WTC11 (cell line): ENCODE measurements around the gene PPP1CB. TPM values are rescaled to one million over a fixed set of nuclear protein-coding genes. Genes with fewer than 3 reads are reported as not detected.

Source experiments
- ATAC-seq: fragments of 200-7000 bp; cut with Tn5 transposase; 2 replicates; pipeline ENCODE4 v1.10.0; 2021; ENCODE audit warnings: mild to moderate bottlenecking, moderate library complexity
- CTCF ChIA-PET: fragments of 300-600 bp; sonication (Branson Sonifier 250); formaldehyde crosslinking; loops from one replicate; lab custom pipeline; 2021; ENCODE audit warnings: antibody characterized with exemption; lab: Charles Lee
- POLR2A ChIA-PET: fragments of 350-600 bp; sonication (Branson Sonifier 250); formaldehyde crosslinking; loops from one replicate; lab custom pipeline; 2021; ENCODE audit warnings: antibody characterized with exemption; lab: Charles Lee
- DNase-seq: peaks from one replicate; pipeline ENCODE4 v3.0.0; 2021; ENCODE audit warnings: low spot score
- H3K27ac Mint-ChIP-seq: 2 replicates; pipeline ENCODE4 v1.8.0; 2021; ENCODE audit warnings: mixed read lengths
- H3K27me3 Mint-ChIP-seq: 2 replicates; pipeline ENCODE4 v1.8.0; 2021; ENCODE audit warnings: low read depth, mild to moderate bottlenecking, moderate library complexity, mixed read lengths
- H3K36me3 Mint-ChIP-seq: 2 replicates; pipeline ENCODE4 v1.8.0; 2021; ENCODE audit warnings: mixed read lengths
- H3K4me1 Mint-ChIP-seq: 2 replicates; pipeline ENCODE4 v1.8.0; 2022; ENCODE audit warnings: mixed read lengths
- H3K4me3 Mint-ChIP-seq: 2 replicates; pipeline ENCODE4 v1.8.0; 2021; ENCODE audit warnings: mild to moderate bottlenecking, moderate library complexity, mixed read lengths
- H3K9me3 Mint-ChIP-seq: 2 replicates; pipeline ENCODE4 v1.8.0; 2021; ENCODE audit warnings: mixed read lengths
- ATF2 ChIP-seq: sonication (generic); formaldehyde crosslinking; IDR thresholded peaks from 2 replicates; pipeline ENCODE4 v1.8.1; 2022; ENCODE audit warnings: low read depth, missing genetic modification reagents, borderline replicate concordance
- CREM ChIP-seq: sonication (generic); formaldehyde crosslinking; IDR thresholded peaks from 2 replicates; pipeline ENCODE4 v1.8.1; 2022; ENCODE audit warnings: mild to moderate bottlenecking, missing genetic modification reagents, moderate library complexity
- ELF4 ChIP-seq: sonication (generic); formaldehyde crosslinking; IDR thresholded peaks from 2 replicates; pipeline ENCODE4 v1.8.1; 2022; ENCODE audit warnings: low read depth, mild to moderate bottlenecking, moderate library complexity, missing genetic modification reagents
- ESRRA ChIP-seq: sonication (generic); formaldehyde crosslinking; IDR thresholded peaks from 2 replicates; pipeline ENCODE4 v1.8.1; 2022; ENCODE audit warnings: mild to moderate bottlenecking, missing genetic modification reagents, borderline replicate concordance
- FOXK1 ChIP-seq: sonication (generic); formaldehyde crosslinking; IDR thresholded peaks from 2 replicates; pipeline ENCODE4 v1.8.0; 2022; ENCODE audit warnings: mild to moderate bottlenecking, moderate library complexity, missing genetic modification reagents
- HMGA2 ChIP-seq: fragments of 250-450 bp; sonication (Bioruptor Pico); IDR thresholded peaks from 2 replicates; pipeline ENCODE4 v1.4.0; 2021; ENCODE audit warnings: mild to moderate bottlenecking, moderate library complexity
- IRF2 ChIP-seq: sonication (generic); formaldehyde crosslinking; IDR thresholded peaks from 2 replicates; pipeline ENCODE4 v1.8.0; 2022; ENCODE audit warnings: low read depth, missing genetic modification reagents, borderline replicate concordance
- MLX ChIP-seq: sonication (generic); formaldehyde crosslinking; IDR thresholded peaks from 2 replicates; pipeline ENCODE4 v1.8.1; 2023; ENCODE audit warnings: mild to moderate bottlenecking, missing genetic modification reagents, moderate library complexity
- PRDM15 ChIP-seq: sonication (generic); formaldehyde crosslinking; IDR thresholded peaks from 2 replicates; pipeline ENCODE4 v1.8.0; 2022; ENCODE audit warnings: missing genetic modification reagents
- TCF7 ChIP-seq: sonication (generic); formaldehyde crosslinking; IDR thresholded peaks from 2 replicates; pipeline ENCODE4 v1.8.0; 2022; ENCODE audit warnings: mild to moderate bottlenecking, low read depth, missing genetic modification reagents, moderate library complexity
- ZBTB21 ChIP-seq: sonication (generic); formaldehyde crosslinking; IDR thresholded peaks from 2 replicates; pipeline ENCODE4 v1.8.1; 2023; ENCODE audit warnings: mild to moderate bottlenecking, missing genetic modification reagents, borderline replicate concordance
- ZNF219 ChIP-seq: sonication (generic); formaldehyde crosslinking; IDR thresholded peaks from 2 replicates; pipeline ENCODE4 v1.8.0; 2023; ENCODE audit warnings: missing genetic modification reagents, mild to moderate bottlenecking, borderline replicate concordance
- total RNA-seq: library from RNA; stranded (reverse); gene quantifications from 3 replicates; pipeline ENCODE4 v1.2.3, GENCODE V29; 2021
- TF ChIP-seq, protein P1 (sequence below): sonication (generic); formaldehyde crosslinking; IDR thresholded peaks from 2 replicates; pipeline ENCODE4 v1.8.0; 2022; ENCODE audit warnings: mild to moderate bottlenecking, missing genetic modification reagents
- TF ChIP-seq, protein P2 (sequence below): sonication (generic); formaldehyde crosslinking; IDR thresholded peaks from 2 replicates; pipeline ENCODE4 v1.8.1; 2022; ENCODE audit warnings: low read depth, mild to moderate bottlenecking, moderate library complexity, missing genetic modification reagents, borderline replicate concordance

The PPP1CB gene
- total RNA-seq, 1 experiment from 2014 or later: 133 TPM

GRCh38 chr2:28720345-28720744 is 31.3 kb upstream of the PPP1CB start:
- CTCF ChIA-PET: no interaction called here
- H3K36me3 Mint-ChIP-seq: no peaks in the 10 kb centered on the region
- no peak overlapping the region for H3K27ac Mint-ChIP-seq
- H3K4me1 Mint-ChIP-seq: peaks cover 2% of the 10 kb centered on the region; the same call in 1 of the 2 replicates
- ATAC-seq (no peak), DNase-seq (no peak)
- POLR2A ChIA-PET: no interaction called here
- peaks cover 6% of the 10 kb centered on the region for H3K9me3 Mint-ChIP-seq
- H3K4me3 Mint-ChIP-seq: no peak overlapping the region
- no peaks in the 10 kb centered on the region for H3K27me3 Mint-ChIP-seq
- TF ChIP-seq FOXK1 (no peak), PRDM15 (CRISPR knock-in tag) (no peak), HMGA2 (CRISPR knock-in tag) (no peak), TCF7 (CRISPR knock-in tag) (no peak), ATF2 (no peak), CREM (CRISPR knock-in tag) (no peak)
- TF ChIP-seq, protein P1, sequence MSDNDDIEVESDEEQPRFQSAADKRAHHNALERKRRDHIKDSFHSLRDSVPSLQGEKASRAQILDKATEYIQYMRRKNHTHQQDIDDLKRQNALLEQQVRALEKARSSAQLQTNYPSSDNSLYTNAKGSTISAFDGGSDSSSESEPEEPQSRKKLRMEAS (CRISPR knock-in tag): no peak
- TF ChIP-seq, protein P2, sequence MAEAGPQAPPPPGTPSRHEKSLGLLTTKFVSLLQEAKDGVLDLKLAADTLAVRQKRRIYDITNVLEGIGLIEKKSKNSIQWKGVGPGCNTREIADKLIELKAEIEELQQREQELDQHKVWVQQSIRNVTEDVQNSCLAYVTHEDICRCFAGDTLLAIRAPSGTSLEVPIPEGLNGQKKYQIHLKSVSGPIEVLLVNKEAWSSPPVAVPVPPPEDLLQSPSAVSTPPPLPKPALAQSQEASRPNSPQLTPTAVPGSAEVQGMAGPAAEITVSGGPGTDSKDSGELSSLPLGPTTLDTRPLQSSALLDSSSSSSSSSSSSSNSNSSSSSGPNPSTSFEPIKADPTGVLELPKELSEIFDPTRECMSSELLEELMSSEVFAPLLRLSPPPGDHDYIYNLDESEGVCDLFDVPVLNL (CRISPR knock-in tag): no peak

DNA sequence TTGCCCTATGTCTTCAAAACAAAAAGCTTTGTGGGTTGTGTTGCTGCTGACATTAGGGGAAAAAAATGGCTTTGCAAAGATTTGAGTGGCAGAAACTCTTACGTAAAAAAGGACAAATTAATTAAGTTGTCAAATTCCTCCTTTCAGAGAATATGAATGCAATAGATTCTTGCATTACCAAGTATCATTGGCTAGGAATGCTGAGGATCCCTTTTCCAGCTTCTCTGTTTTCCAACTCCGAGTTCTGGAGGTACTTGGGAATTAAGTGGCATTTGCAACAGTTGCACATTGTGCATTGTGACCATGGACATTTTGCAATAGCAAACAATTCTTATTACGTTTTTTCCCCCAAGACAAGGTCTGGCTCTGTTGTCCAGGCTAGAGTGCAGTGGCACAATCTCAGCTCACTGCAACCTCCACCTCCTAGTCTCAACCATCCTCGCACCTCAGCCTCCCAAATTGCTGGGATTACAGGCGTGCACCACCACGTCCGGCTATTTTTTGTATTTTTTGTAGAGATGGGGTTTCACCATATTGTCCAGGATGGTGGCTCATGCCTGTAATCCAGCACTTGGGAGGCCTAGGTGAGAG is 29.9 kb upstream of the PPP1CB start:
- H3K4me1 Mint-ChIP-seq: peaks cover 2% of the 10 kb centered on the region; the same call in 1 of the 2 replicates
- ATAC-seq: no peak
- CTCF ChIA-PET: interaction anchor here (0.9 kb wide), 1 partner anchor 9 kb away, joined by 4 read pairs; no protein-coding TSS in a partner anchor
- no peak overlapping the region for H3K27ac Mint-ChIP-seq
- POLR2A ChIA-PET: no interaction called here
- no peaks in the 10 kb centered on the region for H3K36me3 Mint-ChIP-seq
- no peak overlapping the region for H3K4me3 Mint-ChIP-seq
- no peak for DNase-seq
- no peaks in the 10 kb centered on the region for H3K27me3 Mint-ChIP-seq
- H3K9me3 Mint-ChIP-seq: peaks cover 6% of the 10 kb centered on the region
- TF ChIP-seq MLX (CRISPR knock-in tag) (no peak), IRF2 (CRISPR knock-in tag) (no peak), ZBTB21 (CRISPR knock-in tag) (no peak), ESRRA (CRISPR knock-in tag) (no peak), ZNF219 (CRISPR knock-in tag) (no peak), ELF4 (no peak)
